Measurements from ENCODE around the gene SLC25A20. TPM values are rescaled to one million over a fixed set of nuclear protein-coding genes. Genes with fewer than 3 reads are reported as not detected.
"Not testable (repeated sequence)": the region's sequence is repeated elsewhere in the genome, so short reads cannot be mapped to it uniquely, and the experiment has no call there.

The SLC25A20 gene
- polyA plus RNA-seq, 3 donors, result 14.1 to 22.4 (median 21.2) TPM

DNA sequence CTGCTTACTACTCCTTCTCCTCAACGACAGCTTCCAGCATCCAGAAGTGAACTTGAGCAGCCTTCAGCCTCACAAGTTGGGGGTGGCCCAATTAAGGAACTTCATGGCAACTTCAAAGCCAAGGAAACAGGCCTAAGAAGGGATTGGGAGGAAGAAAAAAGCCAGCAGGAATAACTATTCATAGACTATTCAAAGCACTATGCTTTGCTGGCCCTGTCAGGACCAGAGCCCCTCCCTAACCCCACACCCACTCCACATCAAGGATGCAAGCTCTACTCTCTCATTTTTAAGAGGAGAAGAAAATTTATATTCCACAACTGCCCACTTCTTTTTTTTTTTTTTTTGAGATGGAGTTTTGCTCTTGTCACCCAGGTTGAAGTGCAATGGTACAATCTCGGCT, 41.0 kb downstream of the SLC25A20 start:
- no peak for DNase-seq (ENCODE audit: extremely low read depth in 1 of 11, low read depth in 9 of 11, low spot score in 4 of 11)

DNA sequence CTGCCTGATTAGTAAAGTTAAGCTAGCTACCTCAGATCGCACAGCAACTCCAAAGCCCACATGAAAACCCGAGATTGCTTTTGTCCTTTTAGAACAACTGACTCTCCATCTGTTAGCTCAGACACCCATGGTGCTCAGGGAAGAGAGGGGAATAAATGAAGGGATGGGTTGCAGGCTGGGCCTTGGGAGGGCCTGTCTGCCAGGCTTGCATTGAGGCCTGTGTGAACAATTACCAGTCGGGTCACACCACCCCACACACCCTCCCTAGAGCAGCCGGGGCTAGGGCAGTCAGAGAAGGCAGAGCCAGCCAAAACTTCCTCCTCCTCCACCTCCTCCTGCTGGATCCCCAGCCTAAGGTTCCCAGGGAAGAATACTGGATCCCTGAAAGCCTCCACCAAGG, 42.2 kb downstream of the SLC25A20 start:
- no peak for DNase-seq (ENCODE audit: extremely low read depth in 1 of 11, low read depth in 9 of 11, low spot score in 4 of 11)

DNA sequence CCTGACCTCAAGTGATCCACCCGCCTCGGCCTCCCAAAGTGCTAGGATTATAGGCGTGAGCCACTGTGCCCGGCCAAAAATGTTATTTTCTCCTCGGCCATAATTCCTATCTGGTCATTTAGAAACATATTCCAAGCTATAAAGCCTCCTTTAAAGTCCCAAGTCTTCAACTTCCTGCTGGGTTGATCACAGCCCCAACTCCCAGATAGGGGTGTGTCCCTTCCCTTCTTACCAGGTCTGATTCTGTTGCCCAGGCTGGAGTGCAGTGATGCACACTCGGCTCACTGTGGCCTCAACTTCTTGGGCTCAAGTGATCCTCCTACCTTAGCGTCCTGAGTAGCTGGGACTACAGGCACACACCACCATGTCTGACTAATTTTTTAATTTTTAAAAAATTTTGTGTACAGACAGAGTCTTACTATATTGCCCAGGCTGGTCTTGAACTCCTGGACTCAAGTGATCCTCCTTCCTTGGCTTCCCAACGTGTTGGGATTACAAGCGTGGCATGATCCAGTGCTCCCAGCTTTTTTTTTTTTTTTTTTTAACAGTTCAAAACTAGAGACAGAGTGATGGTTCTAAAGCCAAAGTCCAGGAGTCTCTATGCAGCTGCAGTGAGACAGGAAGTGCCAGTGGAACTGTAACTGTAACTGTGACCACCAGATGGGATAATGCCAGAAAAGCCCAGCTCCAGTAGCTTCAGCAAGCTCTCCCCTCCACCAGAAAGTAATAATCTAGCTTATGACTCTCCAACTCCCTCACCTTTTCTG, 42.8 kb downstream of the SLC25A20 start:
- DNase-seq (ENCODE audit: extremely low read depth in 1 of 11, low read depth in 9 of 11, low spot score in 4 of 11), result peak in 2 of 11 donors; percentile 7 to 14

DNA sequence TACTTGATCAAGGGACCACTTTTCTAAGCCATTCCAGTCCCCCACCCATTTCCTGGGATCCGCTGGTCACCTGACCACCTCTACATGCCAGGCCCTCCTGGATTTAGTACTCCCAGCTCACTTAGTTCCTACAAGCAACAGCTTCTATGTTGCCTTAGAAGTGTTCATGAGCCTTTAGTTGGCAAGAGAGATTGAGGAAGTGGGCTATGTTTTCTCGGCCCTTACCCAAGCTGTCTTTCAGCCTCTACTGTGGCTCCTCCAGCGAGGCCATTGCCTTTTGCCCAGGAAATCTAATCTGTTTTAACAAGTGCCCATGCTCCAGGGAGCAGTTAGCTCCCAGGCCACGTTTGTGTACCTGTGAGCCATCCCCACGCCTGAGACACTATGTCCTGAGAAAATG, 46.5 kb downstream of the SLC25A20 start:
- no peak for DNase-seq (ENCODE audit: extremely low read depth in 1 of 11, low read depth in 9 of 11, low spot score in 4 of 11)

DNA sequence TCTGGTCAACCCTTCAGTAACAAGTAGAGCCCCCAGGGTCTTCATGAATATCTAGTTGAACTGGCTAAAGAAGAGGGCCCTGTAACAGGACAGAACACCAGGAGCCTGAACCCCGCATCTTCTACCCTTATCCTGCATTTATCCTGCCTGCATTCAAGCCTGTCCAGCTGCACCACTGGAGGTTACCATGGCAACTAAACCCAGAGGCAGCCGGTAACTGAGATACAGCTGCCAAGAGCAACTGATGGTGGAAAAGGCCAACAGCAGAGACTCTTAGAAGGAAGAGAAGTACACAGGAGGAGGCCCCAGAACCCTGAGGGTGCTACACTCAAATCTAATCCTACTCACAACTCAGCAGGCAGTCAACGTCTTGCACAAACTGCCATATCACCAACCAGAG, 47.3 kb downstream of the SLC25A20 start:
- DNase-seq (ENCODE audit: extremely low read depth in 1 of 11, low read depth in 9 of 11, low spot score in 4 of 11), result peak in 3 of 11 donors; percentile 18 to 38 (median 35)

DNA sequence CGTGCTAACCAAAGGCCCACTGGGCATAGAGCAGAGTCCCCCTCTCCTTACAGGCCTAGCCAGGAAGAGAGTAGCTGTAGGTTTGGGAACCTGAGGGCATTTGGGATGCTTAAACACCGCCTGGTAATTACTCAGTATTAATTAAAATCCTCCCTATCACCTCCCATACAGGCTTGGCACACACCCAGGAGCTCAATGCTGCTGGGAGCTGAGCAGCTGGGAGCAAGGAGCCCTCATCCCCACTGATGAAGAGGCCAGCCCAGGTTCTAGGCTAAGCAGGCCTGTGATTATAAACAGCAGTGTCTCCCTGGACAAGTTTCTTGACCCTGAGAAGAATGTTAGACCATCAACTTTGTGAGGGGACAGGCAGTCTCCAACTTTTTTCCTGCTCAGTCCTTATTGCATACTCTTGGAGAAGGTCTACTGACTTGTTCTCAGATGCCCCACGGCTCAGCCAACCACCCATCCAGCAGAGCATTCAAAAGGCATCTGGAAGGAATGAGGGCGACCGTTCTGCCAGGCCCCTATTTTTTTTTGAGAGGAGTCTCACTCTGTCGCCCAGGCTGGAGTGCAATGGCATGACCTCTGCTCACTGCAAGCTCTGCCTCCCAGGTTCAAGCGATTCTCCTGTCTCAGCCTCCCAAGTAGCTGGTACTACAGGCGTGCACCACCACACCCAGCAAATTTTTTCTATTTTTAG, 49.7 kb downstream of the SLC25A20 start:
- no peak for DNase-seq (ENCODE audit: extremely low read depth in 1 of 11, low read depth in 9 of 11, low spot score in 4 of 11)

DNA sequence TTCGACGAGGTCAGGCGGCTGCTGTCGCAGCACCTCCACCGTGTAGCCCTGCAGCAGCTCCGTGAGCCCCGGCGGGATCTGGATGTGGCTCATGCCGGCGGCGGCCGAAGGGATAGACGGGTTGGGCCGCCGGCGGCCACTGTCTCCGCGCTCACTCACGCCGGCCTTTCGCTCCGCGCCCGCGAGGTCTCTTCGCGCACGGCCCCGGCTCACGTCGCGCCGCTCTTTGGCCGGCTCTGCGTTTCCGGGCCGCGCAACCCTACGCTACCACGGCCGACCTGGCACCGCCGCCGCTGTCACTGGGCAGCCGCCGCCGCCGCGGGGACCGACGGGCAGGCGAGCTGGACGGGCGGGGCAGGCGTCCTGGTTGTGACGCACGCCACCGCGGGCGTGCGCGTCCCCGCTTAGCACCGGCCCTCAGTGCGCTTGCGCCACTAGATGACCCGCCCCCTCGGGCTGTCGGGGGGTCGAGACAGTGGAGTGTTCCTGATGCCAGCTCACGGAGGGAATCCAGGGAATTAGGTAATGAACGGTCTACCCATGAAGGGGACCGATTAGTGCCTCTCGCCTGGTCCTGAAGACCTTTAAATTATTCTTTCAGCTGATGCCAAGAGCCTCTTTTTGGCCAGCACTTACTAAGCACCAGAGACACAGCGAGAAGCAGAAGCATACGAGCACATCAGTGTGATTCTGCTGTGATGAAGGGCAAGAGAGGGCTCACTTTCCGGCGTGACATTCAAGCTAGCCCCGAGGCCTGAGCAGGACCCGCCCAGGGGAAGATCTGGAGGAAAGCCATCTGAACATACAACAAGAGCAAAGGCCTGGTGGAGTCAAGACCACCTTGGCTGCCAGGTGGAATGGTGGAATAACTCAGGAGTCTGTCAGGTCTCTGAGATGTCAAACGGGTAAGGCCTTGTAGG, 50.9 kb downstream of the SLC25A20 start, which contains the start of gene PRKAR2A:
TSS of gene PRKAR2A (minus strand) at position 371 of the 920 bp plus-strand sequence. CDS start at position 93, 278 bp downstream.
- DNase-seq (ENCODE audit: extremely low read depth in 1 of 11, low read depth in 9 of 11, low spot score in 4 of 11), result peak; percentile 77 to 89 (median 85)

DNA sequence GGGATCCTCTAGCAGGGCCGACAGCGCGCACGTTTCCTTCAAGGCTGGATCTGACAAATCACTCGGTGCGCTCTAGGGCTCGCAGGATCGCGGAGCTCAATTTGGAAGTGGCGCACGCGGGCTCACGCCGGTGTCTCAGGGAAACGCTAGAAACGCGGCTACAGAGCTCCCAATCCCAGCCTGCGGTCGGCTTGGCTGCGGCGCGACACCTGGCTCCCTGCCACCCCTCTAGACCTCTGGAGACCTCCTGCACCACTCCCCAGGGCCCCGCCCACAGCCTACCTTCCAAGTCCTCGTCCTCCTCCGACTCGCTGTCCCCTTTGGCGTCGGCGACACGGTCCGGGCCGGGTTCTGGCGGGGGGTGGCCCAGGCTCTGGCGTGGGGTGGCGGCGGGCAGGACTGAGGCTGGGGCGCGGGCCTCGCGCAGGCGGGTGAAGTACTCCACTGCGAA, 51.6 kb downstream of the SLC25A20 start:
- peak in 10 of 11 donors; percentile 35 to 63 (median 57) for DNase-seq (ENCODE audit: extremely low read depth in 1 of 11, low read depth in 9 of 11, low spot score in 4 of 11)

DNA sequence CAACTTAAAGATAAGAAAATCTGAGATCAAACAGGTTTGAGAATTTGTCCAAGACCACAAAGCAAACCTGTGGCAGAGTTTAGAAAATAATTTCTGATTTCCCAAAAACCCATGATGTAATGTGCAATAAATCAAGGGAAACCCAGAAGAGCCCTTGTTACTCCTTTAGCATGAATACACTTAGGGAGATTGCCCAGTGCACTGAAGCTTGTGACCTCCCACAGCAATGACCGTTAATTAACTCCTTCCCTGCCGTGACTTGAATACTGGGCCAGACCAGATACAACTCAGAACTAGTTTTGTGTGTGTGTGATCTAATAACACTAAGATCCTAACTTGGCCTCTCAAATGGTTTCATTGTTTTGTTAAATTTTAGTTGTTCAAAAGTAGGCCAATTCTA, 53.5 kb downstream of the SLC25A20 start:
- no peak for DNase-seq (ENCODE audit: extremely low read depth in 1 of 11, low read depth in 9 of 11, low spot score in 4 of 11)

DNA sequence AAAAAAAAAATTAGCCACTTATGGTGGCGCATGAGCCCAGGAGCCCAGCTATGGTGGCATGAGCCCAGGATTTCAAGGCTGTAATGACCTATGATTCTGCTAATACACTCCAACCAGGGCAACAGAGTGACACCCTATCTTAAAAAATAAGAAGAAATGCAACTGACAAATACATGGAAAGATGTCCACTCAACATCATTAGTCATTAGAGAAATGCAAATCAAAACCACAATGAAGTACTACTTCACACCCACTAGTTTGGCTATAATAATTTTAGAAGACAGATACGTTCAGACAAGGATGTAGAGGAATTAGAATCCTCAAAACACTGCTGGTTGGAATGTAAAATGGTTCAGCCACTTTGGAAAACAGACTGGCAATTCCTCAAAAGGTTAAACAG, 61.5 kb downstream of the SLC25A20 start:
- DNase-seq (ENCODE audit: extremely low read depth in 1 of 11, low read depth in 9 of 11, low spot score in 4 of 11), result no peak

DNA sequence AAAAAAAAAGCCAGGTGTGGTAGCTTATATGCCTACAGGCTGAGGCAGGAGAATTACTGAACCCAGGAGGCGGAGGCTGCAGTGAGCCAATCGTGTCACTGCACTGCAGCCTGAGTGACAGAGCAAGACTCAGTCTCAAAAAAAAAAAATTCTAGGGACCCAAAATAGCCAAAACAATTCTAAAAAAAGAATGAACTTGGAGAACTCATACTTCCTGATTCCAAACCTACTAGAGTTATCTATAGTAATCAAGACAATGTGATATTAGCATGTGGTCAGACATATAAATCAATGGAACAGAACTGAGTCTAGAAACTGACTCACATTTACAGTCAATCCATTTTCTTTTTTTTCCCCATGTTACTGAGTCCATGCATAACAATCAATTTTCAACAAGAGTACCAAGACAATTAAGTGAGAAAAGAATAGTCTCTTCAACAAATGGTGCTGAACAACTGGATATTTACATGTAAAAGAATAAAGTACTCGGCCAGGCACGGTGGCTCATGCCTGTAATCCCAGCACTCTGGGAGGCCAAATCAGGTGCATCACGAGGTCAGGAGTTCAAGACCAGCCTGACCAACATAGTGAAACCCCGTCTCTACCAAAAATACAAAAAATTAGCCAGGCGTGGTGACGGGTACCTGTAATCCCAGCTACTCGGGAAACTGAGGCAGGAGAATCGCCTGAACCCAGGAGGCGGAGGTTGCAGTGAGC, 62.9 kb downstream of the SLC25A20 start:
- no peak for DNase-seq (ENCODE audit: extremely low read depth in 1 of 11, low read depth in 9 of 11, low spot score in 4 of 11)

DNA sequence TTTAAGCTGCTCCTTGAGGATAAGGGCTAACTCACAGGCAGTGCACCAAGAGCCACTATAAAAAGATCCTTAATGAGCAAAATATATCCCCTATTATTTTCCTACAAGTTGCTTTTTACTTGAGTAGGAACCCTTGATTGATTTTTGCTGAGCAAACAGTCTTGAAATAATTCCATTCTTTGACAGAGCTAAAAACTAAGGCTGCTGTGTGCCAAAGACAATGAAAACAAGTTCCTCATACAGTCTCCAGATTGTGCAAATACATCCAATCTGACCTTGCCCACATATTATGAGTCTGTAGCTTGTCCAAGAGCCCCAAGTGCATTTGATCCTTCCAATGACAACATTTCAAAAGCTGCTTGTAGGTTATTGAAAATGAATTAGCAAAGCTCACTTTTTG, 66.0 kb downstream of the SLC25A20 start:
- DNase-seq (ENCODE audit: extremely low read depth in 1 of 11, low read depth in 9 of 11, low spot score in 4 of 11), result no peak

DNA sequence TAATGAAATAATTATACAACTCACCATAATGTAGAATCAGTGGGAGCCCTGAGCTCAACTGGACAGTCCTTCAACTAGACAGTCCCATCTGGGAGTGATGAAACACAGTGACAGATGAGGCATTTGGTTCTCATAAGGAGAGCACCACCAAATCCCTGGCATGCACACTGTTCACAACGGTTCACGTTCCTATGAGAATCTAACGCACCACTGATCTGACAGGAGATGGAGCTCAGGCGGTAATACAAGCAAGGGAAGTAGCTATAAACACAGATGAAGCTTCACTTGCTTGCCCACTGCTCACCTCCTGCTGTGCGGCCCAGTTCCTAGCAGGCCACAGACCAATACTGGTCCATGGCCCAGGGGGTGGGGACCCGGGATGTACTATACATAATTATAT, 68.0 kb downstream of the SLC25A20 start:
- DNase-seq (ENCODE audit: extremely low read depth in 1 of 11, low read depth in 9 of 11, low spot score in 4 of 11), result no peak

DNA sequence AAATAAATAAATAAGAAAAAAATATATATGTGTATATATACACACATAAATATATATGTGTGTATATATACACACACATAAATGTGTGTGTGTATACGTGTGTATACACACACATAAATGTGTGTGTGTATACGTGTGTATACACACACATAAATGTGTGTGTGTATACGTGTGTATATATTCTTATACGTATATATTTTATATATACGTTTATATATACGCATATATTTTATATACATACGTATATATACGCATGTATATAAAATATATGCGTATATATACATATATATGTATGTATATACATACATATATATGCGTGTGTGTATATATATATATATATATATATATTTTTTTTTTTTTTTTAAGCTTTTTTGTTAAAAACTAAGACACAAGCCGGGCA, 69.2 kb downstream of the SLC25A20 start:
- DNase-seq (ENCODE audit: extremely low read depth in 1 of 11, low read depth in 9 of 11, low spot score in 4 of 11), result not testable (repeated sequence)

DNA sequence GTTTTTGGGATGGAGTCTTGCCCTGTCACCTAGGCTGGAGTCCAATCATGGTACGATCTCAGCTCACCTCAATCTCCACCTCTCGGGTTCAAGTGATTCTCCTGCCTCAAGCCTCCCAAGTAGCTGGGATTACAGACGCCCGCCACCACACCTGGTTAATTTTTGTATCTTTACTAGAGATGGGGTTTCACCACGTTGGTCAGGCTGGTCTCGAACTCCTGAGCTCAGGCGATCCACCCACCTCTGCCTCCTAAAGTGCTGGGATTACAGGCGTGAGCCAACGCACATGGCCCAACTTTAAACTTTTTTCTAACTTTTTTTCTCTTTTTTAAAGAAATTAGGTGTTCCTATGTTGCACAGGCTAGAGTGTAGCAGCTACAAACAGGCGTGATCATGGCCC, 70.8 kb downstream of the SLC25A20 start:
- not testable (repeated sequence) for DNase-seq (ENCODE audit: extremely low read depth in 1 of 11, low read depth in 9 of 11, low spot score in 4 of 11)

DNA sequence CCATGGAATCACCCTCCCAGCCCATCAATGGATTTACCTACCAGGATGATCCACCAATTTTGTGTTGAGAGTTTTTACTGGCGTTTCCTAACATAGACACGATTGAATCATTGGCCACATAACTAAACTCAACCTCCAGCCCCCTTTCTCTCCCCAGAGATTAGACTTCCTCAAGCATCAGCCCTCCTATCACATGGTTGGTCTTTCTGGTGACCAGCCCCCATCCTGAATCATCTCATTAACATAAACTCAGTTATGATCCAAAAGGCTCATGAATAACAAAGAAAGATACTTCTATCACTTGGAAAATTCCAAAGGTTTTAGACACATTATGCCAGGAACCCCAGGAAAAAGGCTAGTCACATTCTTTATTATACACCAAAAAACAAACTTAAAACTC, 72.2 kb downstream of the SLC25A20 start:
- no peak for DNase-seq (ENCODE audit: extremely low read depth in 1 of 11, low read depth in 9 of 11, low spot score in 4 of 11)

DNA sequence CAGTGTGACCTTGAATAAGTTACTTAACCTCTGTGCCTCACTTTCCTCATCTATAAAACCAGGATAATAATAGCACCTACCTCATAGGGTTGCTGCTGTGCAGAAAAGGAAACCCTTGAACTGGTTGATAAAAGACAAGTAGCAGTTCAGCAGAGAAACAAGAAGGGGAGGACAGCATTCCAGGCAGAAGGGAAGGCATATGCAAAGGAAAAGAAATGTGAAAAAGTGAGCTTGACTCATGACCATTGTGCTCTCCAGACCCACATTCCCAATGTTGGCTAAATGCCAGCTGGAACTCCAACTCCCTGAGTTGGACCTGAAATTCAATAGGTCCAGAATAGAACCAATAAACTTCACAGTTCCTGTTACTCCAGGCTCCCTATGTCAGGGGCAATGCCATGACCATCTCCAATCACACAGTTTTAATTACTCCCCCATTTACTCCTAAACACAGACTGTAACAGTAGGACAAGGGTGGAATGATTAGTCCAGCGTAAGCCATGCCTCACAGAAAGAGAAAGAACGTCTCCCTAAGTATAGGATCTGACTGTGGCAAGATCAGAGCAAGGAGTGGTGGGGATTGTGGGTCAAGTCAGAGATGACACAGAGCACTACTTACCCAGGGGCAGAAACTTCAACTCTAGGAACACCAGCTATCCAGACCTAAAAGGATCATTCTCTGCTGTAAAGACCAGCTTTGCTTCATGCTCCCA, 77.9 kb downstream of the SLC25A20 start:
- no peak for DNase-seq (ENCODE audit: extremely low read depth in 1 of 11, low read depth in 9 of 11, low spot score in 4 of 11)
